Prostate gland (tissue), 2 donors: Measurements from ENCODE around the gene TMEM178A. TPM values are rescaled to one million over a fixed set of nuclear protein-coding genes. Genes with fewer than 3 reads are reported as not detected.

Experiments
- DNase-seq: peaks from one replicate; pipeline ENCODE4 v3.0.0-alpha.2; 2019; ENCODE audit warnings: low spot score
- H3K27ac ChIP-seq, 2 donors: fragments of 200-600 bp; sonication (generic); 2 replicates each; pipeline ENCODE4 v1.5.1; 2017 to 2019
- H3K27me3 ChIP-seq: fragments of 200-600 bp; sonication (generic); replicated peaks from 2 replicates; pipeline ENCODE4 v1.5.1; 2019; ENCODE audit not compliant: insufficient read depth
- H3K36me3 ChIP-seq, 2 donors: fragments of 200-600 bp; sonication (generic); 1 replicate in 1 of 2; 2 replicates in 1 of 2; pipeline versions ENCODE4 v1.5.1 to v1.8.1; 2017 to 2019
- H3K4me1 ChIP-seq: fragments of 200-600 bp; sonication (generic); replicated peaks from 2 replicates; pipeline ENCODE4 v1.5.1; 2019
- H3K4me3 ChIP-seq, 2 donors: fragments of 200-600 bp; sonication (generic); 2 replicates each; pipeline ENCODE4 v1.5.1; 2017 to 2019
- H3K9me3 ChIP-seq: fragments of 200-600 bp; sonication (generic); 2 replicates; pipeline ENCODE4 v1.5.1; 2017
- POLR2A ChIP-seq: fragments of 450-650 bp; IDR thresholded peaks from one replicate; pipeline ENCODE4 v1.6.1; 2016; ENCODE audit warnings: antibody characterized with exemption, mild to moderate bottlenecking
- POLR2AphosphoS5 ChIP-seq: sonication (generic); formaldehyde crosslinking; IDR thresholded peaks from one replicate; pipeline ENCODE4 v1.6.1; 2017; ENCODE audit warnings: antibody characterized with exemption
- WGBS: methylation state at CpG from one replicate; pipeline ENCODE4 v1.1.5; 2018; 5-methylcytosine and 5-hydroxymethylcytosine counted together
- intact Hi-C: fragments of 100-400 bp; cut with DNase I; formaldehyde crosslinking; loops from one replicate; pipeline ENCODE4 v1.14.2; 2022
- total RNA-seq, 2 donors: library from RNA; depleted of rRNA; stranded (reverse); fragments of >200 nt; gene quantifications; one replicate each; pipeline ENCODE4 v1.1.0, GENCODE V29; 2016
- TF ChIP-seq, protein P1 (sequence below), 4 experiments: fragments of 200-600 bp in 2 of 4; fragments of 450-650 bp in 2 of 4; sonication (generic) in 2 of 4; IDR thresholded peaks; 1 replicate in 3 of 4; 2 replicates in 1 of 4; pipeline ENCODE4 v1.5.1; 2016 to 2019; ENCODE audit warnings: antibody characterized with exemption in 4 of 4, mild to moderate bottlenecking in 2 of 4, moderate library complexity in 2 of 4

The TMEM178A gene
- total RNA-seq, 2 donors from 2014 or later = 2.6 to 6.9 TPM

DNA sequence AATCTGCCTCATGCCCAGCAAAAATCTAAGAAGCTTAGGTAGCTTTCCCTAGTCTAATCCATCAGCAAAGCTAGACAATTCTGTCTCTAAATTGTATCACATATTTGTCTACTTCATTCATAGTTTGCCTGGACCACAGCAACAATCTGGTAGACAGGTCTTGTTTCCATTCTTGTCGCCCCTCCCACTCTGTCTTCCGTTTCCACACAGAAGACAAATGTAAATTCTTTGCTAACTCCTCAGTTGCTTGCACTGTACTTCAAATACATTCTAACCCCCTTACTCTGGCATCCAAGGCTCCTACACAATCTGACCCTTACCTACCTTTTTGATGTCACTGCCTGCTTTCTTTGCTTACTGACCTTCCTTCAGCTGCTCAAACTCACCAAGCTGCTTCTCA is 73.2 kb downstream of the TMEM178A start:
- H3K27me3 ChIP-seq = no peaks in the 10 kb centered on the region
- no peaks in the 10 kb centered on the region for H3K4me1 ChIP-seq
- no peaks in the 10 kb centered on the region for H3K9me3 ChIP-seq
- no peak overlapping the region for H3K4me3 ChIP-seq
- TF ChIP-seq POLR2AphosphoS5 (no peak), POLR2A (no peak)
- TF ChIP-seq, protein P1, sequence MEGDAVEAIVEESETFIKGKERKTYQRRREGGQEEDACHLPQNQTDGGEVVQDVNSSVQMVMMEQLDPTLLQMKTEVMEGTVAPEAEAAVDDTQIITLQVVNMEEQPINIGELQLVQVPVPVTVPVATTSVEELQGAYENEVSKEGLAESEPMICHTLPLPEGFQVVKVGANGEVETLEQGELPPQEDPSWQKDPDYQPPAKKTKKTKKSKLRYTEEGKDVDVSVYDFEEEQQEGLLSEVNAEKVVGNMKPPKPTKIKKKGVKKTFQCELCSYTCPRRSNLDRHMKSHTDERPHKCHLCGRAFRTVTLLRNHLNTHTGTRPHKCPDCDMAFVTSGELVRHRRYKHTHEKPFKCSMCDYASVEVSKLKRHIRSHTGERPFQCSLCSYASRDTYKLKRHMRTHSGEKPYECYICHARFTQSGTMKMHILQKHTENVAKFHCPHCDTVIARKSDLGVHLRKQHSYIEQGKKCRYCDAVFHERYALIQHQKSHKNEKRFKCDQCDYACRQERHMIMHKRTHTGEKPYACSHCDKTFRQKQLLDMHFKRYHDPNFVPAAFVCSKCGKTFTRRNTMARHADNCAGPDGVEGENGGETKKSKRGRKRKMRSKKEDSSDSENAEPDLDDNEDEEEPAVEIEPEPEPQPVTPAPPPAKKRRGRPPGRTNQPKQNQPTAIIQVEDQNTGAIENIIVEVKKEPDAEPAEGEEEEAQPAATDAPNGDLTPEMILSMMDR (IDR thresholded peaks at IDR 0.05) = no peak
- DNase-seq = no peak
- H3K36me3 ChIP-seq = peaks cover 0 to 4% of the 10 kb centered on the region in 2 donors
- intact Hi-C loops = loop anchor here (10.0 kb wide), 1 partner anchor 144 kb away; no protein-coding TSS in a partner anchor
- H3K27ac ChIP-seq = no peak overlapping the region
- 81% methylated on average over 2 of the region's 2 CpGs for WGBS

DNA sequence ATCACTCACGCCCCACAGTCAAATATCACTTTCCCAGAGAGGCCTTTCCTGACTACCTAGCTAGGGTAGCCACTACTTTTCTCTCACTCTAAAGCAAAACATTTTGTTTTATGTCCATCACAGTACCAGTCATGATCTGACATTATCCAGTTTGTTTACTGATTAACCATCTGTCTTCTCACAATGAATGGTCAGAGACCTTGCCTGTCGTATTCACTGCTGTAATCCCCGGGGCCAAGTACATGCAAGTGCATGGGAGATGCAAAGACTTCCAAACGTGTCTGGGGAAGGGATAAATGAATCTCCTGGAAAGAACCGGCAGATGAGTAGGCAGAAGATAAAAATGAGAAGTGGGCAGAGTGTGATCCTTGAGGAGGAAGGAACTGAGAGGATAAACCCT is 73.7 kb downstream of the TMEM178A start:
- Histone ChIP-seq H3K36me3 (peaks cover 0 to 4% of the 10 kb centered on the region in 2 donors), H3K27me3 (no peaks in the 10 kb centered on the region), H3K27ac (no peak overlapping the region), H3K4me3 (no peak overlapping the region), H3K4me1 (no peaks in the 10 kb centered on the region), H3K9me3 (no peaks in the 10 kb centered on the region)
- intact Hi-C loops = loop anchor here (10.0 kb wide), 1 partner anchor 145 kb away; no protein-coding TSS in a partner anchor
- no peak for TF ChIP-seq POLR2AphosphoS5
- TF ChIP-seq, protein P1 (IDR thresholded peaks at IDR 0.05) = no peak
- TF ChIP-seq POLR2A = no peak
- WGBS = 74% methylated on average over 5 of the region's 5 CpGs
- DNase-seq = no peak

DNA sequence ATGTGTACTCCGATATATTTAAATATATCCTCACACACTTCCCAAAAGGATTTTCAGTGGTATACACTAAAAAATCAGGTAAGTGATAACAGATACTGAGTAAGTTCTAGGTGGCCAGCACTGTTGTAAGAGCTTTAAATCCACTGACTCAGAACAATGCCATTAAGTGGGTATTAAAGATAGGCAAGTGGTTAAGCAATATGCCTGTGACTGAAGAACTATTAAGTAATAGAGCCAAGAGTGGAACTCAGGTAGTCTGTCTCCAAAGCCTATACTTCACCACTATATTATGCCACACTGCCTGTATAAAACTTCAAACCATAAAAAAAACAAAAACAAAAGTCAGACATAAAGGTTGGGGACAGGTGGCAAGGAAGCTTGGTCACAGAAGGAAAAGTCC is 76.2 kb downstream of the TMEM178A start:
- DNase-seq = no peak
- H3K4me1 ChIP-seq = no peaks in the 10 kb centered on the region
- 97% methylated on average over 1 of the region's 1 CpG for WGBS
- no peak overlapping the region for H3K4me3 ChIP-seq
- TF ChIP-seq POLR2A = no peak
- no peak for TF ChIP-seq POLR2AphosphoS5
- TF ChIP-seq, protein P1 (IDR thresholded peaks at IDR 0.05) = no peak
- no peaks in the 10 kb centered on the region for H3K9me3 ChIP-seq
- H3K27me3 ChIP-seq = no peaks in the 10 kb centered on the region
- H3K36me3 ChIP-seq = peaks cover 0 to 4% of the 10 kb centered on the region in 2 donors
- H3K27ac ChIP-seq = no peak overlapping the region
- intact Hi-C loops = no loop called here

DNA sequence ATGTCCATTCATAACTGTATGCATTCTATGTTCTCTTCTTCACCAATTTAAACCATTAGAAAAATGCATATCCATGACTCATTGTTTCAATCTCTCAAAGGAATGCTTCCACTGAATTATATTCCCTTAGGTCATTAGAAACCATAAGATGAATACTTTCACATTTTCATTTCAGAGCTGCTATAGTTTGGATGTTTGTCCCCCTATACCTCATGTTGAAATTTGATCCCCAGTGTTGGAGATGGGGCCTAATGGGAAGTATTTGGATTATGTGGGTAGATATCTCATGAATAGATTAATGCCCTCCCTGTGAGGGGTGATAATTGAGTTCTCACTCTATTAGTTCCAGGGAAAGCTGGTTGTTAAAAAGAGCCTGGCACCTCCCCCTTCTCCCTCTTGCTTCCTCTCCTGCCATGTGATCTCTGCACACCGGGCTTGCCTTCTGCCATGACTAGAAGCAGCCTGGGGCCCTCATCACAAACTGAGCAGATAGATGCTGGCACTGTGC is 77.6 kb downstream of the TMEM178A start:
- Histone ChIP-seq H3K4me3 (no peak overlapping the region), H3K27me3 (no peaks in the 10 kb centered on the region), H3K36me3 (peaks cover 0 to 4% of the 10 kb centered on the region in 2 donors), H3K9me3 (no peaks in the 10 kb centered on the region), H3K4me1 (no peaks in the 10 kb centered on the region), H3K27ac (no peak overlapping the region)
- 65% methylated on average over 1 of the region's 1 CpG for WGBS
- intact Hi-C loops = no loop called here
- TF ChIP-seq, protein P1 (IDR thresholded peaks at IDR 0.05) = no peak
- TF ChIP-seq POLR2AphosphoS5 = no peak
- TF ChIP-seq POLR2A = no peak
- DNase-seq = no peak

DNA sequence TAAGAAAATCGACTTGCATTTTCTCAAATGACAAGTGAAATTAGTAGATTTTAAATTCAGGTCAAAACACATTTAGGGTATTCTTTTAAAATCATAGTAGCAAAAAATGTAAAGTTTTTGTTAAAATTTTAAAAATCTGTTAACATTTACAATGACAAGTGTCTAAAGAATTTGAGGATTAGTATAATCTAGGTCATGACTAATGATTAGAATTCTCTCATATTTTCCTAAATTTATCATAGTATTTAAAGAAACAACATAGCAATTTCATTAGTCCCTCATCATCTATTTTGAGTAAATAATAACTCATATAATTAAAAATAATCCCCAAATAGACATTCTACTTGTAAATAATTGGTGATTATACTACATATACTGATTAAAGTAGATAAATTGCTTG is 89.7 kb downstream of the TMEM178A start:
- 94% methylated on average over 1 of the region's 1 CpG for WGBS
- DNase-seq = no peak
- Histone ChIP-seq H3K27ac (no peak overlapping the region), H3K9me3 (no peaks in the 10 kb centered on the region), H3K4me1 (no peaks in the 10 kb centered on the region), H3K4me3 (no peak overlapping the region), H3K36me3 (no peaks in the 10 kb centered on the region), H3K27me3 (no peaks in the 10 kb centered on the region)
- no peak for TF ChIP-seq POLR2AphosphoS5
- intact Hi-C loops = no loop called here
